HG02759 (cell line): ENCODE results near the gene LIMS3.
A peak's percentile ranks its signal among the peaks of the same experiment; 100 is the strongest.
"Not testable (repeated sequence)": the region's sequence is repeated elsewhere in the genome, so short reads cannot be mapped to it uniquely, and the experiment has no call there.

Experiments
- ATAC-seq: cut with Tn5 transposase; IDR thresholded peaks from one replicate; pipeline ENCODE4 v1.9.1; 2021; ENCODE audit warnings: mild to moderate bottlenecking, moderate library complexity; ENCODE audit not compliant: unreplicated experiment

Gene LIMS3

GRCh38 chr2:109898462-109899336, at the start of gene LIMS3:
Gene LIMS3, plus strand, starts transcription at chr2:109898688. Its CDS starts 41 bp downstream, at chr2:109898729.
- not testable (repeated sequence) for ATAC-seq

GRCh38 chr2:109871129-109871751, 27.2 kb upstream of the LIMS3 start:
- ATAC-seq, result peak; percentile 98

- not testable (repeated sequence) for ATAC-seq
Measured at GRCh38 chr2:109876625-109877024, 21.9 kb upstream of the LIMS3 start.

- not testable (repeated sequence) for ATAC-seq
Measured at GRCh38 chr2:109882112-109882511, 16.4 kb upstream of the LIMS3 start.

- ATAC-seq, result not testable (repeated sequence)
Measured at GRCh38 chr2:109888414-109888813, 10.1 kb upstream of the LIMS3 start.

GRCh38 chr2:109889909-109890308, 8.6 kb upstream of the LIMS3 start:
- not testable (repeated sequence) for ATAC-seq

- ATAC-seq, result not testable (repeated sequence)
Measured at GRCh38 chr2:109891024-109891423, 7.5 kb upstream of the LIMS3 start.

GRCh38 chr2:109893736-109894135, 4.8 kb upstream of the LIMS3 start:
- not testable (repeated sequence) for ATAC-seq

GRCh38 chr2:109894141-109894540, 4.3 kb upstream of the LIMS3 start:
- not testable (repeated sequence) for ATAC-seq

- not testable (repeated sequence) for ATAC-seq
Measured at GRCh38 chr2:109895090-109895869, 3.2 kb upstream of the LIMS3 start.

GRCh38 chr2:109896212-109896611, 2.3 kb upstream of the LIMS3 start:
- peak; percentile 98 for ATAC-seq

GRCh38 chr2:109897769-109898461, 573 bp upstream of the LIMS3 start:
- ATAC-seq, result not testable (repeated sequence)

GRCh38 chr2:109905796-109906195, 7.3 kb downstream of the LIMS3 start:
- ATAC-seq, result peak; percentile 93

GRCh38 chr2:109908626-109909025, 10.1 kb downstream of the LIMS3 start:
- not testable (repeated sequence) for ATAC-seq

GRCh38 chr2:109910789-109911188, 12.3 kb downstream of the LIMS3 start:
- not testable (repeated sequence) for ATAC-seq

- not testable (repeated sequence) for ATAC-seq
Measured at GRCh38 chr2:109913911-109914310, 15.4 kb downstream of the LIMS3 start.

GRCh38 chr2:109914552-109914951, 16.1 kb downstream of the LIMS3 start:
- not testable (repeated sequence) for ATAC-seq

GRCh38 chr2:109915830-109916229, 17.3 kb downstream of the LIMS3 start:
- not testable (repeated sequence) for ATAC-seq

GRCh38 chr2:109920162-109920561, 21.7 kb downstream of the LIMS3 start:
- not testable (repeated sequence) for ATAC-seq
